Ascending aorta (tissue), 2 donors: Measurements from ENCODE around the gene PTPRK. TPM values are rescaled to one million over a fixed set of nuclear protein-coding genes. Genes with fewer than 3 reads are reported as not detected.

Source experiments
- DNase-seq, 2 donors: peaks; one replicate each; pipeline ENCODE4 v3.0.0-alpha.2; 2019; ENCODE audit warnings: low spot score in 2 of 2
- H3K27ac ChIP-seq, 2 donors: fragments of 200-600 bp; sonication (generic); one replicate each; pipeline ENCODE4 v1.5.1; 2016 to 2017; ENCODE audit warnings: mild to moderate bottlenecking in 1 of 2
- H3K27me3 ChIP-seq: fragments of 200-600 bp; sonication (generic); one replicate; pipeline ENCODE4 v1.5.1; 2017
- H3K36me3 ChIP-seq, 2 donors: fragments of 200-600 bp; sonication (generic); one replicate each; pipeline ENCODE4 v1.5.1; 2016
- H3K4me1 ChIP-seq, 2 donors: fragments of 200-600 bp; sonication (generic); one replicate each; pipeline ENCODE4 v1.5.1; 2016 to 2017; ENCODE audit warnings: mild to moderate bottlenecking in 1 of 2
- H3K4me3 ChIP-seq, 2 donors: fragments of 200-600 bp; sonication (generic); one replicate each; pipeline ENCODE4 v1.5.1; 2016 to 2017; ENCODE audit warnings: mild to moderate bottlenecking in 1 of 2
- H3K9me3 ChIP-seq, 2 donors: fragments of 200-600 bp; sonication (generic); one replicate each; pipeline ENCODE4 v1.5.1; 2016
- CTCF ChIP-seq, 3 experiments: fragments of 200-600 bp in 2 of 3; fragments of 450-650 bp in 1 of 3; sonication (generic) in 2 of 3; IDR thresholded peaks; one replicate each; pipeline ENCODE4 v1.5.1; 2016 to 2019; ENCODE audit warnings: antibody characterized with exemption in 3 of 3, mild to moderate bottlenecking in 1 of 3, moderate library complexity in 1 of 3
- intact Hi-C: fragments of 100-400 bp; cut with DNase I; formaldehyde crosslinking; loops from one replicate; pipeline ENCODE4 v1.15.1; 2023
- total RNA-seq: library from RNA; depleted of rRNA; stranded (reverse); fragments of >200 nt; gene quantifications from one replicate; pipeline ENCODE4 v1.1.0, GENCODE V29; 2016

The PTPRK gene
- total RNA-seq, 1 donor from 2014 or later, result 73.1 TPM

GRCh38 chr6:128208851-128209580 lies 311.4 kb downstream of the PTPRK start:
- H3K27ac ChIP-seq, result no peak overlapping the region
- DNase-seq, result no peak
- no peaks in the 10 kb centered on the region for H3K27me3 ChIP-seq
- no peaks in the 10 kb centered on the region for H3K36me3 ChIP-seq
- H3K4me3 ChIP-seq, result no peak overlapping the region
- intact Hi-C loops, result no loop called here
- no peaks in the 10 kb centered on the region for H3K9me3 ChIP-seq
- no peak for TF ChIP-seq CTCF (IDR thresholded peaks at IDR 0.05)
- H3K4me1 ChIP-seq, result no peaks in the 10 kb centered on the region

- TF ChIP-seq CTCF (IDR thresholded peaks at IDR 0.05), result no peak
Measured at GRCh38 chr6:128208078-128208477, 312.3 kb downstream of the PTPRK start.

GRCh38 chr6:128206610-128207426 lies 313.6 kb downstream of the PTPRK start:
- no peaks in the 10 kb centered on the region for H3K9me3 ChIP-seq
- no peak overlapping the region for H3K4me3 ChIP-seq
- intact Hi-C loops, result no loop called here
- H3K36me3 ChIP-seq, result no peaks in the 10 kb centered on the region
- no peaks in the 10 kb centered on the region for H3K4me1 ChIP-seq
- H3K27ac ChIP-seq, result no peak overlapping the region
- H3K27me3 ChIP-seq, result no peaks in the 10 kb centered on the region
- no peak for TF ChIP-seq CTCF (IDR thresholded peaks at IDR 0.05)
- no peak for DNase-seq

More at GRCh38 chr6:128208078-128208477, 312.3 kb downstream of the PTPRK start:
- intact Hi-C loops, result no loop called here
- Histone ChIP-seq H3K27me3 (no peaks in the 10 kb centered on the region), H3K4me3 (no peak overlapping the region), H3K4me1 (no peaks in the 10 kb centered on the region), H3K9me3 (no peaks in the 10 kb centered on the region), H3K36me3 (no peaks in the 10 kb centered on the region), H3K27ac (no peak overlapping the region)
- DNase-seq, result no peak

- intact Hi-C loops, result no loop called here
- Histone ChIP-seq H3K36me3 (no peaks in the 10 kb centered on the region), H3K4me3 (no peak overlapping the region), H3K9me3 (no peaks in the 10 kb centered on the region), H3K27ac (no peak overlapping the region), H3K4me1 (no peaks in the 10 kb centered on the region), H3K27me3 (no peaks in the 10 kb centered on the region)
- no peak for TF ChIP-seq CTCF (IDR thresholded peaks at IDR 0.05)
- DNase-seq, result no peak
Measured at GRCh38 chr6:128204616-128205015, 315.8 kb downstream of the PTPRK start.

- Histone ChIP-seq H3K27ac (no peak overlapping the region), H3K4me3 (no peak overlapping the region), H3K36me3 (no peaks in the 10 kb centered on the region), H3K4me1 (no peaks in the 10 kb centered on the region), H3K9me3 (no peaks in the 10 kb centered on the region), H3K27me3 (no peaks in the 10 kb centered on the region)
- TF ChIP-seq CTCF (IDR thresholded peaks at IDR 0.05), result no peak
- intact Hi-C loops, result no loop called here
- DNase-seq, result no peak
Measured at GRCh38 chr6:128202169-128202765, 318.1 kb downstream of the PTPRK start.
